Mucosa of gallbladder (tissue), 1 donor: ENCODE data around the gene GOPC. TPM values are rescaled to one million over a fixed set of nuclear protein-coding genes. Genes with fewer than 3 reads are reported as not detected.

ENCODE experiments used
- DNase-seq: peaks from one replicate; pipeline ENCODE4 v3.0.0-alpha.2; 2020; ENCODE audit warnings: low spot score
- total RNA-seq: library from RNA; stranded (reverse); gene quantifications from one replicate; pipeline ENCODE4 v1.2.1, GENCODE V29; 2021
- donor health status: DM: no; HTN: no; CAD: no.

GOPC gene
- total RNA-seq, 1 donor from 2014 or later = 20.9 TPM

DNA sequence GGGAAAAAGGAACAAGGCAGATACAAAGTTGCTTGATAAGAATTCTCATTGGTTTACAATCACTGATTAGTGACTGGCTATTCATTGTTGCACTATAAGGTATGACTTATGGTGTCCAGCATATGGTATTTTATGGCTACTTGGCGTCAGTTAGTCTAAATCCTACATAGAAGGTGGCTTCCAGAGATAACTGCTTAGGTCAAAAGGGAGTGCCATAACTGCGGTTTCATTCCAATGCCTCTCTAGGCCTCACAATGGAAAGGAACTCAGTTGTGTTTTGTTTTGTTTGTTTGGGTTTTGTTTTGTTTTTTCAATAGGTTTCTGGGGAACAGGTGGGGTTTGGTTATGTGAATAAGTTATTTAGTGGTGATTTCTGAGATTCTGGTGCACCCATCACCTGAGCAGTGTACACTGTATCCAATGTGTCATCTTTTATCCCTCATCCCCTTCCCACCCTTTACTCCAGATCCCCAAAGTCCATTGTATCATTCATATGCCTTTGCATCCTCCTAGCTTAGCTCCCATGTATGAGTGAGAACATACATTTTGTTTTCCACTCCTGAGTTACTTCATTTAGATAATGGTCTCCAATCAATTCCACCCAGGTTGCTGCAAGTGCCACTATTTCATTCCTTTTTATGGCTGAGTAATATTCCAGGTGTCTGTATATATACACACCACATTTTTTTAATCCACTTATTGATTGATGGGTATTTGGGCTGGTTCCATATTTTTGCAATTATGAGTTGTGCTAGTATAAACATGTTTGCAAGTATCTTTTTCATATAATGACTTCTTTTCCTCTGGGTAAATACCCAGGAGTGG lies 7.0 kb downstream of the GOPC start:
- DNase-seq = no peak

DNA sequence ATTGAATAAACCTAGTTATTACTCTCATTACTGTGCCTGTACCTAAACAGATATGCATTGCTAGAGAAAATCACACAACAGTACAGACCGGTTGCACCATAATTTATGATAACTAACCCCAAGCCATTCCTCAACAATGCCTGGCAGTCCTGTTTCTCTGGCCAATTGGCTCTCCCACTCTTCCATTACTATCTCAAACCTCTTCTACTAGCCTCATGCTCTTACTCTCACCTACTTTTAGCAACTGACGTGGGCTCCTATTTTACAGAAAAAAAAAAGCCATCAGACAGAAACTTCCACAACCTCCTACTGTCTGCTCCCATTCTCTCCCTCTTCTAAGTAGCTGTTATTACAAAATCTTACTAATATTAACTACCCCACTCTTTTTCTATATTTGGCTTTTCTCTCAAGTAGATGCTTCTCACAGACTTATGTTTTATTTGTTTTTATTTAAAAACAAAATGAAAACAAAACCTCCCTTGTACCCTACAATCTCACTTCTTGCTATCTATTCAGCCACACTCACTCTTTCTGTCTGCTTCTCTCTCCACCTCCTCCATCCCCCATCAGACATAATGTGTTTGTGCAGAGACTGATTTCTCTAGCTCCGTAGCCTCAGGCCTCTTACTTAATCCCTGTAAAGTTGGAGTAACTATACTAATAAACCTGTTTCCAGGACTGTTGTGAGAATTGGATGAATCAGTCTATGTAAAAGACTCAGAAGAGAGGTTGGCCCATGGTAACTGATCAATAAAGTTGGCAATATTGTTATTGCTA lies 9.1 kb downstream of the GOPC start:
- DNase-seq = no peak

DNA sequence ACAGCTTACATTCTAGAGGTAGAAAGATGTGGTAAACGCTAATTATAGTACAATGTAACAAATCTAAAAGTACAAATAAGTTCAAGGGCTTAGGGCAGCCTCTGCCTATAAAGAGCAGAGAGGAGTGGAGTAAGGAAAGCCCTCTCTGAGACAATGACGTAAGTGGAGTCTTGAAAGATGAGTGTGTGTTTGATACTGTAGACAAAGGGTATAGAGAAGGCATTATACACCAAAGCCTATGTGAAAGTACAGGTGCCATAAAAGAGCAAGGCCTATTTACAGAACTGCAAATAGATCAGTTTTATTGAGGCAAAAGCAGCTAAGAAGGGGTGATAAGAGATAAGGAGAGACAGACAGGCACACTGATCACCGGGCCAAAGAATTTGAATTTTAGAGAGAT lies 10.9 kb downstream of the GOPC start:
- DNase-seq = no peak

DNA sequence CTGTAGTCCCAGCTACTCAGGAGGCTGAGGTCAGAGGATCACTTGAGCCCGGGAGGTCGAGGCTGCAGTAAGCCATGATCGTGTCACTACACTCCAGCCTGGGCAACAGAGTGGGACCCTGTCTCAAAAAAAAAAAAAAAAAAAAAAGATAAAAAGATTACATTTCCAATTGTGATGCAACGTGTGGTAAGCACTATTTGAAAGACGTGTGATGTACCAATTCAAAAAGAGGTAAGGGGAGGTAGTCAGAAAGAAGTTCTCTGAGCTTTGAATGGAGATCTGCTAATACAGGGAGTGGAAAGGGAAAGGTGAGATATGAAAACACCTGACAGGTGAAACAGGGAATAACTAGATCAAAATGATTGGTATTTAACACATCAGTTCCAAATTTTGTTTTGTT lies 11.9 kb downstream of the GOPC start:
- DNase-seq = no peak

DNA sequence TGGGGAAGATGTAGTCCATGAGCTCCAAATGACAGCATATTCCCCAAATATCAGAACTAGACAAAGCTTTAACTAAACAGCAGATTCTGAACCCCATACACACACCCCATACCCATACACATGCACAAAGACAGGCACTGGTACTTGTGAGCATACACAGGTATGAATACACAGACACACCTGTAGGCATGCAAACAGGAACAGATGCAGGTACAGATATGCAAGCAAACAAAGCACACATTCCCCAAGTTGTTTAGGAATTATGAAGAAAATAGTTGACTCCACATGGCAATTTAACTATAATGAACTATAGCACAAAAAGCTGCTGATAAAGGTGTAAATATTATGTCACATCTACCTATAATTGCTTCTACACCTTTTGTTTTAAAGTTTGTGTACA lies 16.7 kb downstream of the GOPC start:
- no peak for DNase-seq

DNA sequence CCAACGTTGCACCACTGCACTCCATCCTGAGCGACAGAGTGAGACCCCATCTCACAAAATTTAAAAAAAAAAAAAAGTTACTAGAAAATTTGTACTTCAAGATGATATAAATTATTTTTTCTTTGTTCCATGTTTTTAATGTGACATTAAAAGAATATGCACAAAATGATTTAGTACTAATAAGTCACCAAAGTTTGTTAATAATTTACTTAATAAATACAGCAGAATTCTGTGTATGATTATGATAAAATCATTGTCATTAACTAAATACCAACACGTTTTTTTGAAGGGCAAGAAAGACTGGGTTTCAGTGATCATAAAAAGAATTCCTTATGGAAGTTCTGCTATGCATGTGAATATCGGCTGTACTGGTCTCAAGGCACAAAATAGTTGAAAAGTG lies 28.1 kb downstream of the GOPC start:
- no peak for DNase-seq

DNA sequence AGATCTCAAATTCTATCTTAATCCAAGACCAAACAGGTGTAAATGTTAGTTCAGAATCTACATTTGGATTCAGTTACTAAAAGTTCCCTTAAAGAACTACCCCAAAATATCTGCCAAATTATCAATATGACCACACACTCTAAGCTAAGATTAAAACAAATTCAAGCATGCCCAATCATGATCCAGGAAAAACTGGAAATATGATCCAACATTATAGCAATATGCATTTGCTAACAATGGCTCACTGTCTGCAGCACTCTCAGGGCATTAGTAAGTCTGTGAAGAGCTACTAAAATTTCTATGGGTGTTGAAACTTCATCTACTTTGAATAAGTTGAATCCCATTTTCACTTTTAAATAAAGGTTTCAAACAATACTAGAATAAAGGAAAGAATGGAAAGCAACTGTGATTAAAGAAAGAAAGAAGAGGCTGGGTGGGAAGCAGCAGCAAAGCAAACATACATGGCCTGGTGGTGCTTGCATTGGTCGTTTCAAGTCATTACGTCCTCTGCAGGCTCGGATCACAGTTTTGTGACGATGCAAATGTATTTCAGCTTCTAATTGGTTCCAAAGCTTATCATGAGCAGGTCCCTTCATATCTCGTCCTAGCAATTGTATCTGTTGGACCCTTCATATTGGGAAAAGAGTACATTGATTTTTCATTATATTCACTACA lies 29.2 kb downstream of the GOPC start:
- DNase-seq = no peak

DNA sequence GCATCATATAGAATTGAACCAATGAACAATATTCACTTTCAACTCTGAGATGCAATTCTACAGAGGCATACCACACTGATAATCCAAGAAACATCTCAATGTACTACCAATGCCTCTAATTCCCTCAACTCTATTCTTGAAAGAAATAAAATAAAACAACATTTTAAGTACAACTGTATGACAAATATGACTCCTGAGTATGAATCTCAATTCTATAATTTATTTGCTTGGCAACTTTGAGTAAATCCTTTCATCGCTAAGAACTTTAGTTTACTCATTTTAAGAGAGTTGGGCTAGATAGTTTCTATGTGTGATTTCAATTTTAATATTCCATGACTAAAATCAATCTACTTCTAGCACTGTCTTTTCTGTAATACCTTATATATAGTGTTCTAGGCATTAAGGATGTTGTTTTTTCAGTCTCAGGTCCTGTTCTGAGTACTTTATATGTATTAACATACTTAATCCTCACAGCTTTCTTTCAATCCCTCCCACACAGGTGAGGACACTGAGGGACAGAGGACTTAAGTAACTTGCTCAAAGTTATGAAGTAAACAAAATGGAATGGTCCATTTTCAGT lies 33.4 kb downstream of the GOPC start:
- no peak for DNase-seq

DNA sequence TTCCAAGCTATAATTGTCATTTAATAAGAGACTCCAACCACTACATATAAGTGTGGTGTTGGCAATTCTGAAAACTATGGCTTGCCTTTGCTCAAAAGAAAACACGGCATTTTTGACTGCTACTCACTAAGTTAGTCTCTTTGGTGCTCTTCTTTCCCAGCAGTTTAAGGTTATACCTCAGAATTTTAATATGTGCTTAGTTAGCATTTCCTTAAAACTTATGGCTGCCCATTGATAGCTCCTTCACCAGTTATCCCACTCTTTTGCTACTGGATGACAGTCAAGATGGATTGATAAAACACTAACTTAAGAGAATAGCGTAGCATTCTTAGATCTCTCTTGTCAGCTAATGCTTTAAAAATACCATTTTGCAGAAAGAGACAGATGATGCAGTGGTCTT lies 34.1 kb downstream of the GOPC start:
- no peak for DNase-seq

DNA sequence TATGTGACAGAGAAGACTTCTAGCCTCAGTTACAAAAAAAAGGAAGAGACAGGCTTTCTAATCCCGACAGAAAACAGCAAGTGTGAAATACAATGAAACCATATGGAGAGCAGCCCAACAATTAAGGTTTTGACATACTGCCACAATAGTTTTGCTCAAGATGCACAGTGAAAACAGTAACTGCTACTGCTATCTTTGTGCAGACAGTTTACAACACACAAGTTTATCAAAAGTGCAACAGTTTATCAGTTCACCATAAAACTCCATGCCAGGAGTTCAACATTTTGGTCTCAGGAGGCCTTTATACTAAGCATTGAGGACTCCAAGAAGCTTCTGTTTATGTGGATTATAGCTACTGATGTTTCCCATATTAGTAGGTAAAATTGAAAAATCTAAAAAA lies 37.6 kb downstream of the GOPC start:
- DNase-seq = no peak

DNA sequence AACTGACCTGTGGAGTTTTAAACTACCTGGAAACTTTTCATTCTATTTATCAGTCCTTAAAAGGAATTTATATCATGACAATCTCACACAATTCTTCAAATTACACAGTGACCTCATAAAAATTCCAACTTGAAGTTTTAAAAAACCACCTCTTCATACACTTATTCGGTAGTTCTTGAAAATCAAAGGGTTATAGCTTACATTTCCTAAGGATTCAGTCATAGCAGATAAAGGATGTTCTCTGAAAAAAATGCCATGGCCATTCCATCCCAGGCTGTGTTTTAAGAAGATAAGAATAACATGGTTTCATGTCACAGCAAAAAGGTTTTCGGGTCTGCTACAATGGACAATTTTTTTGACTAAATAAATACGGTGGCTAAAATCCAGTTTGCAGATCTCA lies 41.2 kb downstream of the GOPC start:
- no peak for DNase-seq

DNA sequence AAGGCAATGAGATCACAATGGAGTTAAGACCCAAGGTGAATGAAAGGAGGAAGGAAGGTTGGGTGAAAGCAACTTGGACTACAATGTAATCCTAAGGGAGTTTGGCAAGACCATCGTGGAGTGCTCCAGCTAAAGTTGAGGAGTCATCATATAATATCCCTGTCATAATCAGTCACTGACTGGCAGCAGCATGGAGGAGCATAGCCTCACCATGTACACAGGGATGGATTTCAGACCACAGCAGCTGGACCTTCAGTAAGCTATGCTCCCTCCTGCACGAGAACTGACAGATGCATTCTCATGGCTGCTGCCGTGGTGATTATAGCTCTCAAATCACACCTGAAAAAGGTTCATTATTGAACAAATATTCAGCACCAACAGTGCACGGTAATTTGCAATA lies 43.0 kb downstream of the GOPC start:
- no peak for DNase-seq

DNA sequence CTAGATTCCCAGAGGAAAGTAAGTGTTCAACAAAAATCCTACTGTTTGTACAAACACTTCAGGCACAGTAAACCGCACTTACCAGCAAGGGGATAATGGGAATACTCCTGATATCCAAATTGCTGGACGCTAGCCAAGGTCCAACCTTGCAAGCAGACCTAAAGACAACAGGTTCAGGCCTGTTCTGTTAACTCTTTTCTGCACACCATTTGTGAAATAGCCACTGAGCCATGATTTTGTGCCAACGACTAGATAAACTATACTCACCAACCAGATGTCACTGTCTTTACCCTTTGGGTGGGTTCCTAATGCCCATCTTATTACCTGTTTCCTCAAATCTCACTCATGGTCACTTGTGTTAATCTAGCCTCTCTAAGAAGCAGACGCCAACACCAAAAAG lies 43.5 kb downstream of the GOPC start:
- DNase-seq = no peak

DNA sequence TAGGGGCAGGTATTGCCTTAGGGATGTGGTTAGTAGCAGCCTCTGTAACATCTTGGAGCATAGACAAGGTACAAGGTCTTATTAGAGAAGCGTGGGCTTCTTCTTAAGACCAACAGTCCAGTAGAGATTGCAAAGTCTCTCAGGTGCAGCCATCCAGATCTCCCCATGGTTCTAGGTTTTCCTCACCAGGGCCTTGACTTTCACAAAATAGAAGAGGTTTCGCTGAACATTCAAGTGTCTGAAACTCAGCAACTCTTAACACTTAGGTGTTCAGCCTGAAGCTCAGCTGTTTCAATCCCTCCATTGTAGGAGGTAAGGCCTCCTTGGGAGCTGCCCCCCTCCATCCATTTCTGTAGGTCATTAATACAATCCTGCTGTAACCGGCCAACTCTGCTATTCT lies 44.4 kb downstream of the GOPC start:
- no peak for DNase-seq

DNA sequence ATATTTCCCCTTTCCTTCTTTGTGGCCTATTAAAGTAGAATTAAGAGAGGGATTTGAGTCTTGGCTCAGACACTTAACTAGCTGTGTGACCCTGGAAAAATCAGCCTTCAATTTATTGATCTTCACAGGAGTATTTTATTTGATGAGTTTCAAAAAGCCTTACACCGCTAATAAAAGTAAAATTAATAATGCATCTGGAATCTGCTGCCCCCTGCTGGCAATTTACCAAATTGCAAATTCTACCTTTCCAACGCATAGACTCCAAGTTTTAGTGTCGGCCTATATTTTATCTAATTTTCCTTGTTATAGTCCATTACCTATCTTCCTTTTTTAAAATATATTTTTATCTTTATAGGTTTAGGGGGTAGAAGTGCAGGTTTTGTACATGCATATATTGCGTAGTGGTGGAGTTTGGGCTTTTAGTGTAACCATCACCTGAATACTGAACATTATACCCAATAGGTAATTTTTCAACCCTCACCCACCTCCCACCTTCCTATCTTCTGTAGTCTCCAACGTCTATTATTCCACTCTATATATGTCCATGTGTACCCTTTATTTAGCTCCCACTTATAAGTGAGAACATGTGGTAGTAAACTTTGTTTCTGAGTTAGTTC lies 46.3 kb downstream of the GOPC start:
- DNase-seq = peak; percentile 66

DNA sequence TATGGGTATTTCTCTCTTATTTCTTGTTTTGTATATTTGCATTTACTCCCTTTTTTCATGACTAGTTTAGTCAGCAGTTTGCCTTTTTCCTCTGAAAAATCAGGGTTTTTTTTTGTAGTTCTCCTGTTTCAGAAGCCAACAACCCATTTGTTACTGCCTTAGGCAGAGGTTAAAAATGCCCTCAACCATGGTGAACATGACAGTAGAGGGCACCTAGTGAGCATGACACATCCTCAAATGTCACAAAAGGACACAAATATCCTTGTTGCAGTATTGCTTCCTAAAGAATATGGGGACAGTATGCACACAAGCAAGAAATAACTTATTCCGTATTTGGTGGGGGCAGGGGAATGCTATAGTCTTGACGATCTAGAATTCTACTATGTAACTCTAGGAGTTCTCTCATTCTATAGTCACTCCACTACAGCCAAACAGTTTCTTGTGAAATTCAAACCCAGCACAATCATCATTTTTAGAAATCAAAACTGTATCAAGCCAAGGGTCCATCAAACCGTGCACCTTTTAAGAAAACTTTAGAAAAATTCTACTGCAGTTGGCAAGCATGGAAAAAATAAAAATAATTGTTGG lies 47.0 kb downstream of the GOPC start:
- DNase-seq = no peak

DNA sequence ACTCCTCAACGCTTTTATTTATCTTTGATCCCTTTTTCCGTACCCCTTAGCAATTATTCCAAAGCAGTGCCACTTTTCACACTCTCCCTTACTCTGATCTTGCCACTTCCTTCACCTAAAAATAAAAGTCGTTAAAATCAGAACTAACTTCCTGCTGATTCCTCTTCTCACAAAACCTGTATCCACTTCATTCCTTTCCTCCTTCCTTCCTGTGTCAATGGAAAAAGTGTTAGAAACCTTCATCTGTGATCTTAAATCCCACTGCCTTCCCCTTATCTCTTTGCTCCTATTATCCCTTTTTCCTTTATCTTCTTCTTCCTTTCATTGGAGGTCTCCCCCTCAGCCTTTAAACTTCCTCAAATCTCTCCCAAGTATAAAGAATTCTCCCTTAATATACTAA lies 49.2 kb downstream of the GOPC start:
- DNase-seq = no peak

DNA sequence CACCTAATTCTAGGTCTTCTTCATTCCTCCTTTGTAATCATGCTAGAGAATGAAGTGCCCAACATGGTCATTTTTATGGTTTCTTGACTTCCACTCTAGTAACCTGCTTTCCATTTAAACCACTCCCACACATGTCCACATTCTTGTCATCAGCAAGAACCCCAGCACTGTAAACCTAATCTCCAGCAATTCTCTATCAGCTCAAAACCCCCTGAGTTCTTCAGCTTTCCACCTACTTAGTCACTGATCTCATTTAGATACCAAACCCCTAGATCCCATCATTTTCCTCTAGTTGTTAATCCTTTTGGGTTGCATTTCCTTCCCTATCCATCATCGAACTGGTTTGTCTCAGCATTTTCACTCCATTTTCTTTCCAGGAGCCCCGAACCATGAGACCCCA lies 49.7 kb downstream of the GOPC start:
- DNase-seq = no peak

DNA sequence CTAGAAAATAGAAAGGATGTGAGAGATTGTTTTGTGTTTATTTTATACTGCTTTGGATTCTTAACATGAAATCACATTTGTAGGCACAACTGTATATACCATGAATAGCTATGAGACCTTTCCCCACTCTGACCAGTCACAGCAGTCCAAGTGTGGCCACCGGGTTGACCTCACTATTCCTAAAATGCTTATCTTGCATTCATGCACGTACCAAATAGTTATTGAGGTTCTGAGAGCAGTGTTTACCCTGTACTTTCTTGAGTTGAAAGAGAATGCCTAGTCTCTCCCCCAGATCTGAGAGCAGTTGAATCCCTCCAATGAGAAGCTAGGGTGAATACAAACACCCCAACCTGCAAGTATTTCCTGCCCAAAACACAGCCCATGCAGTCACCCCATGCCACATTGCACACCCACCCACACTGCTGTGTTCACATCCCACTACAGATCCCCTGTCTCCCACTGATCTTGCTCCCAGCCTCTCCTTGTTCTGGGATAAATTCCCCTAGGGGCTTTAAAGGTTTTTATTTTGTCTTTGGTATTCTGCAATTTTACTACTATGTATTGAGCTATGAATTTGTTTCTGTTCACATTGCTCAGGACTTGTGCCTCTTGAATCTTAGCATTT lies 51.6 kb downstream of the GOPC start:
- no peak for DNase-seq

DNA sequence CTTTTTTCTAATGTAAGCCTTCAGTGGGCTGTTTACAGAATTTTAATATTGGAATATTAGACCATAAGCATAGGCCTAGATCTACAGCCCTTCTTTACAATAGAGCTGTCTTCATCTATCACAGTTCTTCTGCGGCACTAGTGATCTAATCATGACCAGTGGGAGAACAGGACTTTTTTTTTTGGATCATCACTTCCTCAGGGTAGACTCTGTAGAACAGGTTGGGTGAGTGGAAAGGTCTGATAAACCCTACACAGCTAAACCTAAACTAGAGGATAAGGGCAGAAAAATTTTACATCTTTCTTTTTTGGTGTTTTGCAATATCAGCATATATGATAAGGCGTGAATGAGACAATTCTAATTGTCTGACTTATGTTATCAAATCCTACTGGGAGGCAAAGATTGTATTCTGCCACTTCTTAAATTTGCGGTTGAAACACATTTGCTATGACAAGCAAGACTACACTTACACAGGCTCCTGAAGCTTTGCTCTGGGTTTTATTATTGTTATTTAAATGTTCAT lies 52.2 kb downstream of the GOPC start:
- no peak for DNase-seq

DNA sequence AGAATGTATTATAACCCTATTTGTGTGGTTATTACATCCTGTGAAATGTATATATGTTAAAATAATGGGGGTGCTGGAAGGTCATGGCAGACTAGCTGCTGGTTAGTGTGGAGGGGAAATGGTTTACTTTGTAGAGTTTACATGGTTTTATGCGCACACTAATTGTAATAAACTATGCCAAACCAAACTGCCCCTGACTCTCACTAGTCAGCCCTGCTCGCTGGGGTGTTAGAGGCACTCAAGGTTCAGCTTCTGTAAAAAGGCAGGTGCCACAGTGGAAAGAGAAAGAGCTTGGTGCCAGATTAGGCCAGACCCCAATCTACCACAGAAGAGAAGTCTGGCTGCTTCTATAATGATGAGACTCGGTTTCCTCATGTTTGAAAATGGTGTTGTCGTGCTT lies 52.7 kb downstream of the GOPC start:
- DNase-seq = no peak
